GM13976 (cell line): ENCODE results near the gene SNTN.

Source experiments
- DNase-seq: peaks from one replicate; pipeline ENCODE4 v3.0.0; 2012; ENCODE audit warnings: low spot score
- CTCF ChIP-seq: IDR thresholded peaks from 2 replicates; pipeline ENCODE4 v1.5.1; 2012; ENCODE audit warnings: borderline replicate concordance, mild to moderate bottlenecking; ENCODE audit not compliant: insufficient read depth; ENCODE audit errors: extremely low read depth, missing control alignments, control extremely low read depth
- in situ Hi-C: fragments of 300-500 bp; cut with MboI; formaldehyde crosslinking; loops from one replicate; pipeline ENCODE4 v1.12.0; 2022; ENCODE audit warnings: low sequenced_read_pairs, mixed read lengths, inconsistent platforms; ENCODE audit not compliant: unreplicated experiment

SNTN gene

DNA sequence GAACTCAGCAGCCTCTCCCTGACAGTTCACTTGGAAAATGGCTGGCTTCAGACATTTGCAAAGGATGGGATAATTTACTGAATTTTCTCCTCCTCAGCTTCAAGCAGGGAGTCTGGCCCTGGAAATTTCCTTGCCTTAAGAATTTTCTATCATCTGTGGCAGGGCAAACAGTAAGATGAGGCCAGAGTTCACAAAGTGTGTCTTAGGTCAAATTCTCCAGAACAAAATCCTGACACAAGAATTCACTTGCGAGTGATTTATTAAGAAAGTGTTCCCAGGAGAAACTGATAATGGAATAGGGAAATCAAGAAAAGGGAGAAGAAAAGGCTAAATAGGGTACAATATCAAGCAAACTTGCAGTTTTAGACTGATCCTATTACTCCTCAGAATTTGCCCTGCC lies 55.3 kb downstream of the SNTN start:
- in situ Hi-C loops, result no loop called here
- DNase-seq, result no peak
- TF ChIP-seq CTCF, result no peak

- TF ChIP-seq CTCF, result no peak
- no peak for DNase-seq
- in situ Hi-C loops, result no loop called here
These were observed 57.1 kb downstream of the SNTN start for GRCh38 chr3:63709576-63709975.
